ENCODE results near the gene UBE2G2. TPM values are rescaled to one million over a fixed set of nuclear protein-coding genes. Genes with fewer than 3 reads are reported as not detected.
A peak's percentile ranks its signal among the peaks of the same experiment; 100 is the strongest.

Gene UBE2G2
- total RNA-seq, 1 experiment from 2014 or later = 117 TPM

GRCh38 chr21:44801468-44802395 lies at the start of gene UBE2G2 (continued):
- TF ChIP-seq ZBTB43 (CRISPR knock-in tag; IDR thresholded peaks at IDR 0.05) = no peak
- TF ChIP-seq ZSCAN18 (CRISPR knock-in tag; IDR thresholded peaks at IDR 0.05) = no peak
- peak; percentile 100 for TF ChIP-seq NR2C2 (CRISPR knock-in tag; IDR thresholded peaks at IDR 0.05)
- TF ChIP-seq ZNF281 (CRISPR knock-in tag; IDR thresholded peaks at IDR 0.05) = no peak
- TF ChIP-seq RELA (CRISPR knock-in tag; IDR thresholded peaks at IDR 0.05; ENCODE audit: borderline replicate concordance) = peak; percentile 85; the same call in 1 of the 2 replicates
- peak; percentile 87 for TF ChIP-seq E2F5 (CRISPR knock-in tag; IDR thresholded peaks at IDR 0.05)
- no peak for TF ChIP-seq CBFB (CRISPR knock-in tag; IDR thresholded peaks at IDR 0.05; ENCODE audit: low read depth)
- TF ChIP-seq PRRX2 (CRISPR knock-in tag; IDR thresholded peaks at IDR 0.05) = no peak
- TF ChIP-seq PREB (CRISPR knock-in tag; IDR thresholded peaks at IDR 0.05; ENCODE audit: borderline replicate concordance) = no peak
- no peak for TF ChIP-seq AR (CRISPR knock-in tag; IDR thresholded peaks at IDR 0.05)
- 0 out of 2 replicates have a peak, but pooled peaks have one; percentile 30 for TF ChIP-seq ATF6 (CRISPR knock-in tag; IDR thresholded peaks at IDR 0.05)
- no peak for TF ChIP-seq CTCF (IDR thresholded peaks at IDR 0.05)
- TF ChIP-seq MYBL2 (CRISPR knock-in tag; IDR thresholded peaks at IDR 0.05) = peak; percentile 72; the same call in 1 of the 2 replicates
- peak; percentile 90 for TF ChIP-seq NR1H2 (CRISPR knock-in tag; IDR thresholded peaks at IDR 0.05)
- no peak; the same call in 1 of the 2 replicates for TF ChIP-seq ESRRA (CRISPR knock-in tag; IDR thresholded peaks at IDR 0.05; ENCODE audit: borderline replicate concordance)
- TF ChIP-seq ZNF232 (CRISPR knock-in tag; IDR thresholded peaks at IDR 0.05) = peak; percentile 71; the same call in 1 of the 2 replicates
- TF ChIP-seq ZMAT4 (CRISPR knock-in tag; IDR thresholded peaks at IDR 0.05) = no peak
